Uterus (tissue), 4 donors: Measurements from ENCODE around the gene ATP5F1E. TPM values are rescaled to one million over a fixed set of nuclear protein-coding genes. Genes with fewer than 3 reads are reported as not detected.

Experiments used
- DNase-seq, 2 donors: peaks; one replicate each; pipeline ENCODE4 v3.0.0-alpha.2; 2019 to 2020
- H3K27ac ChIP-seq, 2 donors: fragments of 200-600 bp; sonication (generic); 1 replicate in 1 of 2; 2 replicates in 1 of 2; pipeline ENCODE4 v1.5.1; 2016 to 2018
- H3K27me3 ChIP-seq, 2 donors: fragments of 200-600 bp; sonication (generic); one replicate each; pipeline ENCODE4 v1.5.1; 2018 to 2019; ENCODE audit warnings: control low read depth in 1 of 2
- H3K36me3 ChIP-seq, 2 donors: fragments of 200-600 bp; sonication (generic); one replicate each; pipeline ENCODE4 v1.5.1; 2019; ENCODE audit warnings: control low read depth in 1 of 2
- H3K4me1 ChIP-seq, 2 donors: fragments of 200-600 bp; sonication (generic); one replicate each; pipeline ENCODE4 v1.5.1; 2018 to 2019; ENCODE audit warnings: control low read depth in 1 of 2
- H3K4me3 ChIP-seq, 2 donors: fragments of 200-600 bp; sonication (generic); 1 replicate in 1 of 2; 2 replicates in 1 of 2; pipeline ENCODE4 v1.5.1; 2018 to 2019; ENCODE audit warnings: mild to moderate bottlenecking in 1 of 2
- H3K9me3 ChIP-seq, 2 donors: fragments of 200-600 bp; sonication (generic); one replicate each; pipeline ENCODE4 v1.5.1; 2019; ENCODE audit warnings: control low read depth in 1 of 2
- CTCF ChIP-seq, 4 experiments: fragments of 200-600 bp in 2 of 4; fragments of 450-650 bp in 2 of 4; sonication (generic) in 2 of 4; IDR thresholded peaks; one replicate each; pipeline ENCODE4 v1.5.1; 2016 to 2019; ENCODE audit warnings: antibody characterized with exemption in 4 of 4, mild to moderate bottlenecking in 2 of 4, moderate library complexity in 1 of 4
- POLR2A ChIP-seq, 2 donors: fragments of 450-650 bp; IDR thresholded peaks; one replicate each; pipeline ENCODE4 v1.6.1; 2016; ENCODE audit warnings: antibody characterized with exemption in 2 of 2, mild to moderate bottlenecking in 1 of 2, moderate library complexity in 1 of 2
- intact Hi-C: fragments of 100-400 bp; cut with DNase I; formaldehyde crosslinking; loops from one replicate; pipeline ENCODE4 v1.15.1; 2023; ENCODE audit warnings: low total_unique reads
- total RNA-seq, 4 donors: library from RNA; depleted of rRNA in 3 of 4; stranded (reverse); fragments of >200 nt in 3 of 4; gene quantifications; one replicate each; pipeline versions ENCODE4 v1.1.0 to v1.2.4, GENCODE V29; 2014 to 2023
- donor health status: DM: yes; HTN: yes; CAD: no.

ATP5F1E gene
- total RNA-seq, 4 donors from 2014 or later, result 5.6 to 42.4 (median 21.1) TPM

- Histone ChIP-seq H3K27me3 (no peaks in the 10 kb centered on the region), H3K4me1 (peaks cover 0 to 8% of the 10 kb centered on the region in 2 donors), H3K27ac (peak overlapping the region in 1 of 2 donors; percentile 89), H3K36me3 (no peaks in the 10 kb centered on the region), H3K9me3 (no peaks in the 10 kb centered on the region), H3K4me3 (peak overlapping the region in 1 of 2 donors; percentile 68)
- no peak for DNase-seq
- intact Hi-C loops, result loop anchor here (10.0 kb wide), 1 partner anchor 88 kb away; no protein-coding TSS in a partner anchor
- no peak for TF ChIP-seq POLR2A (IDR thresholded peaks at IDR 0.05)
- no peak for TF ChIP-seq CTCF (IDR thresholded peaks at IDR 0.05)
Observed at GRCh38 chr20:58982406-58983114, 49.6 kb downstream of the ATP5F1E start.

GRCh38 chr20:58981628-58982364 lies 50.3 kb downstream of the ATP5F1E start:
- H3K4me1 ChIP-seq, result peaks cover 0 to 8% of the 10 kb centered on the region in 2 donors
- no peak for DNase-seq
- peak overlapping the region; percentile 89 to 93 for H3K27ac ChIP-seq
- peak overlapping the region; percentile 68 to 79 for H3K4me3 ChIP-seq
- no peaks in the 10 kb centered on the region for H3K9me3 ChIP-seq
- TF ChIP-seq CTCF (IDR thresholded peaks at IDR 0.05) (no peak), POLR2A (IDR thresholded peaks at IDR 0.05) (no peak)
- H3K36me3 ChIP-seq, result no peaks in the 10 kb centered on the region
- intact Hi-C loops, result loop anchor here (10.0 kb wide), 1 partner anchor 87 kb away; no protein-coding TSS in a partner anchor
- no peaks in the 10 kb centered on the region for H3K27me3 ChIP-seq

GRCh38 chr20:58980711-58981627 lies 51.2 kb downstream of the ATP5F1E start, which contains the start of gene NELFCD:
NELFCD (plus strand) TSS chr20:58981256; CDS start chr20:58981310, 54 bp downstream.
- Histone ChIP-seq H3K4me1 (peaks cover 0 to 8% of the 10 kb centered on the region in 2 donors), H3K4me3 (peak within 1 kb of the TSS; percentile 68 to 79), H3K27ac (peak within 1 kb of the TSS; percentile 89 to 93), H3K27me3 (no peaks in the 10 kb centered on the region), H3K36me3 (no peaks in the 10 kb centered on the region), H3K9me3 (no peaks in the 10 kb centered on the region)
- peak; percentile 83 to 92 for DNase-seq
- intact Hi-C loops, result loop anchor here (10.0 kb wide), 1 partner anchor 86 kb away; no protein-coding TSS in a partner anchor
- peak in 1 of 4 experiments; percentile 19 for TF ChIP-seq CTCF (IDR thresholded peaks at IDR 0.05)
- peak; percentile 70 to 82 for TF ChIP-seq POLR2A (IDR thresholded peaks at IDR 0.05)

- TF ChIP-seq CTCF (IDR thresholded peaks at IDR 0.05), result no peak
- TF ChIP-seq POLR2A (IDR thresholded peaks at IDR 0.05), result no peak
- intact Hi-C loops, result no loop called here
- no peak overlapping the region for H3K4me3 ChIP-seq
- peaks cover 0 to 8% of the 10 kb centered on the region in 2 donors for H3K4me1 ChIP-seq
- DNase-seq, result no peak
- H3K36me3 ChIP-seq, result no peaks in the 10 kb centered on the region
- H3K27ac ChIP-seq, result no peak overlapping the region
- H3K27me3 ChIP-seq, result no peaks in the 10 kb centered on the region
- peaks cover 0 to 7% of the 10 kb centered on the region in 2 donors for H3K9me3 ChIP-seq
Observed at GRCh38 chr20:58978351-58979190, 53.6 kb downstream of the ATP5F1E start.
